Upper lobe of left lung (tissue), 6 donors: Measurements from ENCODE around the gene SKIC8. TPM values are rescaled to one million over a fixed set of nuclear protein-coding genes. Genes with fewer than 3 reads are reported as not detected.
A peak's percentile ranks its signal among the peaks of the same experiment; 100 is the strongest.

Source experiments
- ATAC-seq, 2 donors: fragments of 200-7000 bp; cut with Tn5 transposase; one replicate each; pipeline ENCODE4 v1.9.1; 2022; ENCODE audit warnings: mild to moderate bottlenecking in 2 of 2, moderate library complexity in 2 of 2; ENCODE audit not compliant: low FRiP score in 2 of 2
- DNase-seq, 2 donors: peaks; one replicate each; pipeline ENCODE4 v3.0.0-alpha.2; 2019 to 2020
- H3K27ac ChIP-seq, 4 donors: fragments of 200-600 bp; sonication (generic); one replicate each; pipeline ENCODE4 v1.5.1; 2016 to 2019
- H3K27me3 ChIP-seq, 4 donors: fragments of 200-600 bp; sonication (generic); one replicate each; pipeline ENCODE4 v1.5.1; 2017 to 2019
- H3K36me3 ChIP-seq, 4 donors: fragments of 200-600 bp; sonication (generic); one replicate each; pipeline ENCODE4 v1.5.1; 2016 to 2019
- H3K4me1 ChIP-seq, 4 donors: fragments of 200-600 bp; sonication (generic); one replicate each; pipeline ENCODE4 v1.5.1; 2018 to 2019
- H3K4me3 ChIP-seq, 4 donors: fragments of 200-600 bp; sonication (generic); one replicate each; pipeline ENCODE4 v1.5.1; 2017 to 2019; ENCODE audit warnings: mild to moderate bottlenecking in 2 of 4, moderate library complexity in 1 of 4
- H3K9me3 ChIP-seq, 4 donors: fragments of 200-600 bp; sonication (generic); one replicate each; pipeline ENCODE4 v1.5.1; 2018 to 2019
- EP300 ChIP-seq, 4 donors: sonication (generic); formaldehyde crosslinking; IDR thresholded peaks; one replicate each; pipeline ENCODE4 v1.5.1; 2017; ENCODE audit warnings: antibody characterized with exemption in 4 of 4, control low read depth in 2 of 4
- POLR2A ChIP-seq, 4 donors: fragments of 450-650 bp; IDR thresholded peaks; one replicate each; pipeline ENCODE4 v1.5.1; 2016 to 2017; ENCODE audit warnings: antibody characterized with exemption in 4 of 4, mild to moderate bottlenecking in 2 of 4
- POLR2AphosphoS5 ChIP-seq, 2 donors: sonication (generic); formaldehyde crosslinking; IDR thresholded peaks; one replicate each; pipeline ENCODE4 v1.5.1; 2017; ENCODE audit warnings: antibody characterized with exemption in 2 of 2
- WGBS, 2 donors: methylation state at CpG; one replicate each; pipeline ENCODE4 v1.1.5; 2017 to 2018; 5-methylcytosine and 5-hydroxymethylcytosine counted together
- total RNA-seq, 6 donors: library from RNA; depleted of rRNA in 4 of 6; stranded (reverse); fragments of >200 nt in 4 of 6; gene quantifications; one replicate each; pipeline versions ENCODE4 v1.1.0 to v1.2.1, GENCODE V29; 2016 to 2021
- TF ChIP-seq, protein P1 (sequence below), 6 experiments: fragments of 450-650 bp in 4 of 6; fragments of 200-600 bp in 2 of 6; sonication (generic) in 2 of 6; IDR thresholded peaks; one replicate each; pipeline ENCODE4 v1.5.1; 2016 to 2019; ENCODE audit warnings: antibody characterized with exemption in 6 of 6
- donor health status: DM: no; HTN: no; CAD: no; lungs with moderate emphysema.
- donor health status: DM: no; HTN: yes; CAD: no; lungs with severe emphysema.

The SKIC8 gene
- total RNA-seq, 6 donors from 2014 or later: 33.6 to 67.1 (median 50.3) TPM

DNA sequence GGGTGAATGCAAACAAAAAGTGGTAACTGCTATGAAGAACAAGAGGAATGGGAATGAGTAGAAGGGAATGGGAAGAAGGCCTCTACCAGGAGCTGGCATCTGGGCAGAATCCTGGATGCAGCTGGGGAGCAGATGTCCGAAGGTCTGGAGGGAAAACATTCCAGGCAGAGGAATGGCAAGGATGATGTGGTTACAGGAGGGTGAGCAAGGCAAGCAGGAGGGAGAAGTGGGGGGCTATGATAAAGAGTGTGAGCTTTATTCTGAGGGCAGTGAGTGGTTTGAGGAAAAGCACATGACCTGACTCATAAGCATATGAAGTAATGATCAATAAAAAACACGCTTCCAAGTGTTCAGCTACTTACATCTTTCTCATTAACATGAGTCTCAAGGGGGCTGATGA is 17.1 kb downstream of the SKIC8 start:
- Histone ChIP-seq H3K4me3 (no peak overlapping the region), H3K4me1 (peaks cover 0 to 4% (median 2%) of the 10 kb centered on the region in 4 donors), H3K36me3 (peaks cover 5 to 90% (median 54%) of the 10 kb centered on the region in 4 donors)

DNA sequence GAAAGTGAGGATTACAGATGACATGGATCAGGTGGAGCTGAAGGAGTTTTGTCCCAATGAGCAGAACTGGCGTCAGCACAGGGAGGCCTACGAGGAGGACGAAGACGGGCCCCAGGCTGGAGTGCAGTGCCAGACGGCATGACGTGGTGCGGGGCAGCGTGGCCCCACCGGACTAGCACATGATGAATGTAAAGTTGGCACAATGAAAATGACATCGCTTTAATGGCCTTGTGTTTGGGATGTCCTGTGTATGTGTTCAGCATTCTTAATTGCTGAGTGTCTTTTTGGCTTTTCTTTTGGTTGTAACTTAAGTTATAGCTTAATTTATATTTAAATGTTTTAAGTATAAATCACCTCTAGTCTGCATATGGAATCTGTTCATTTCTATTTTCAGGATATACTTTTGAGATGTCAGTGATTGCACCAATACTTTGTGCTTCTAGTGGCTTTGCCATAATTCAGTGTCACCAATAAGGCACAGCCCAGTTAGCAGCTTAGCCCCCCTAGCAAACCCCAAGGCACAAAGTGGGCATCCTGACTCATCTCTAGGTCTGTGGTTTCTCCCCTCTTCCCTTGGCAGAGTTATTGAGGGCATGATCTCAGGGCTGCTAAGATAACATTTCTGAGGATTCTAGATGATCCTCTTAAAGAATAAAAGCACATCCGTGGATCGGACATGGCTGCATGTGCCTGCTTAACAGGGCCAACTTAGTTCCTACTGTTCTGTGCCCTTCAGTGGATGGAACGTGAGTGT is 18.9 kb downstream of the SKIC8 start:
- peaks cover 0 to 4% (median 2%) of the 10 kb centered on the region in 4 donors for H3K4me1 ChIP-seq
- H3K27me3 ChIP-seq: no peaks in the 10 kb centered on the region
- peaks cover 5 to 82% (median 43%) of the 10 kb centered on the region in 4 donors for H3K36me3 ChIP-seq
- H3K9me3 ChIP-seq: no peaks in the 10 kb centered on the region
- H3K4me3 ChIP-seq: no peak overlapping the region
- peak in 1 of 2 donors; percentile 56 for DNase-seq
- ATAC-seq: no peak
- 90 to 96% methylated on average over 13 of the region's 13 CpGs for WGBS, 2 donors
- TF ChIP-seq EP300 (IDR thresholded peaks at IDR 0.05): no peak
- TF ChIP-seq, protein P1, sequence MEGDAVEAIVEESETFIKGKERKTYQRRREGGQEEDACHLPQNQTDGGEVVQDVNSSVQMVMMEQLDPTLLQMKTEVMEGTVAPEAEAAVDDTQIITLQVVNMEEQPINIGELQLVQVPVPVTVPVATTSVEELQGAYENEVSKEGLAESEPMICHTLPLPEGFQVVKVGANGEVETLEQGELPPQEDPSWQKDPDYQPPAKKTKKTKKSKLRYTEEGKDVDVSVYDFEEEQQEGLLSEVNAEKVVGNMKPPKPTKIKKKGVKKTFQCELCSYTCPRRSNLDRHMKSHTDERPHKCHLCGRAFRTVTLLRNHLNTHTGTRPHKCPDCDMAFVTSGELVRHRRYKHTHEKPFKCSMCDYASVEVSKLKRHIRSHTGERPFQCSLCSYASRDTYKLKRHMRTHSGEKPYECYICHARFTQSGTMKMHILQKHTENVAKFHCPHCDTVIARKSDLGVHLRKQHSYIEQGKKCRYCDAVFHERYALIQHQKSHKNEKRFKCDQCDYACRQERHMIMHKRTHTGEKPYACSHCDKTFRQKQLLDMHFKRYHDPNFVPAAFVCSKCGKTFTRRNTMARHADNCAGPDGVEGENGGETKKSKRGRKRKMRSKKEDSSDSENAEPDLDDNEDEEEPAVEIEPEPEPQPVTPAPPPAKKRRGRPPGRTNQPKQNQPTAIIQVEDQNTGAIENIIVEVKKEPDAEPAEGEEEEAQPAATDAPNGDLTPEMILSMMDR (IDR thresholded peaks at IDR 0.05): no peak
- H3K27ac ChIP-seq: no peak overlapping the region

More for the DNA sequence above, 17.1 kb downstream of the SKIC8 start:
- Histone ChIP-seq H3K9me3 (no peaks in the 10 kb centered on the region), H3K27ac (no peak overlapping the region), H3K27me3 (no peaks in the 10 kb centered on the region)
- 91 to 98% methylated on average over 2 of the region's 2 CpGs for WGBS, 2 donors
- DNase-seq (no peak), ATAC-seq (no peak)
- TF ChIP-seq, protein P1 (IDR thresholded peaks at IDR 0.05): no peak
- TF ChIP-seq POLR2AphosphoS5 (IDR thresholded peaks at IDR 0.05) (no peak), POLR2A (IDR thresholded peaks at IDR 0.05) (no peak), EP300 (IDR thresholded peaks at IDR 0.05) (no peak)

DNA sequence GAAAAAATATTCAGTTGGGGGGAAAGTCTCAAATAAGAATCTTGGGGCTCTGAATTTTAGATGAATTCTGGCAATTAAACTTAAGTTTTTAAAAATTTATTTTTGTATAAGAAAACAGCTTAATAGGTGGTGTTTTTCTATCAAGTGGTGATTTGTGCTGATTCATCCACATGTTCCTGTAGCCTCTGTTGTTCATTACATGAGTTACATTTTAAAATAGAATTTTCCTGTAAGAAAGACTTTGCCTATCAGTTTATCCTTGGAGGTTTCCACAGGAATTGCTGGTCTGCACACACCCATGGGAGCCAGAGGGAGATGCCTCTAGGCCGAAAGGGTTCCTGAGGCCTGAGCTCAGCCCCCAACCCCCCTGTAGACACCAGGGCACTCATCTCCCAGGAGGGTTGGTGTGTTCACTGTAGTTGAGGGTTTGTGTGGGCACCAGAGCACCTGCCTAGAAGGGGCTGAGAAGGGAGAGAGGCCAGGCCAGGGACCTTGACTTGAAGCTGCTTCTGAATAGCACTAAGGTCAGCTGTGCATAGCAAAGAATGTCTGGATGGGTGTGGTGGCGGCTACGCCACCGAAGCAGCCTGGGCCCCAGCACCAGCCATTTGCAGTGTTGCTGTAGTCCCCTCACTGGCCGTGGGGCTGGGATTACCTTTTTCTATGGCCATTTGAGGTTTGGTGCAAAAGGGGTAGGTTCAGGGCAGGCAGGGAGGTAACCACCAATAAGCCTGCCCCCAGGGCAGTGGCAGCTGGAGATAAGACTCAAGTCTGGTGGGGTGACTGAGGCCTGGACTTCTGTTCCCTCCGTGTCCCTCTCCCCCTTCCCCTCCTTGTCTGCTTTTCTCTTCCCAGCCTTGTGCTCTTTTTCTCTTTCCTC is 23.1 kb downstream of the SKIC8 start:
- peaks cover 0 to 71% (median 20%) of the 10 kb centered on the region in 4 donors for H3K36me3 ChIP-seq
- H3K4me3 ChIP-seq: no peak overlapping the region
- no peaks in the 10 kb centered on the region for H3K9me3 ChIP-seq
- H3K27ac ChIP-seq: no peak overlapping the region
- no peak for ATAC-seq
- TF ChIP-seq, protein P1 (IDR thresholded peaks at IDR 0.05): no peak
- TF ChIP-seq POLR2A (IDR thresholded peaks at IDR 0.05) (no peak), POLR2AphosphoS5 (IDR thresholded peaks at IDR 0.05) (no peak), EP300 (IDR thresholded peaks at IDR 0.05) (no peak)
- no peaks in the 10 kb centered on the region for H3K27me3 ChIP-seq
- DNase-seq: peak in 1 of 2 donors; percentile 14
- 85 to 91% methylated on average over 2 to 6 of the region's 6 CpGs for WGBS, 2 donors
- peaks cover 0 to 4% (median 2%) of the 10 kb centered on the region in 4 donors for H3K4me1 ChIP-seq

DNA sequence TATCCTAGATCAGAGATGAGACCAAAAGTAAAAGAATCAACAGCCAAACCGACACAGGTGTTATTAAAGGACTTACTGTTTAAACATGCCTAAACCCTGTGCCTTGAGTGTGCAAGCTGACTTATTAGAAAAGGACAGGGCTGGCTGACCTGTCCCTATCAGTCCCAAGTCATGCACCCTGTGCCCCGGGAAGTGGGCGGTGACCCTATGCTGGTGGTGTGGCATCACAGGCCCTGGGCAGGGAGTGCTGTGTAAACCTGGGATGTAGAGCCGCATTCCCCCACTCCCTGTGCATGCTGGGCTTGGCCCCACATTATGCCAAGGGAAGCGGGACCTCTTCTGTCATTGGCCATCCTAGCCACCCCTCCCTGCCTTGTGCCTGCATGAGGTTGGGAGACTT is 24.4 kb downstream of the SKIC8 start:
- Histone ChIP-seq H3K36me3 (peaks cover 0 to 61% (median 12%) of the 10 kb centered on the region in 4 donors), H3K4me1 (peaks cover 0 to 4% (median 2%) of the 10 kb centered on the region in 4 donors), H3K27ac (no peak overlapping the region), H3K9me3 (no peaks in the 10 kb centered on the region), H3K4me3 (no peak overlapping the region), H3K27me3 (no peaks in the 10 kb centered on the region)
- DNase-seq (no peak), ATAC-seq (no peak)
- no peak for TF ChIP-seq EP300 (IDR thresholded peaks at IDR 0.05)
- TF ChIP-seq, protein P1 (IDR thresholded peaks at IDR 0.05): no peak
- TF ChIP-seq POLR2A (IDR thresholded peaks at IDR 0.05): no peak
- no peak for TF ChIP-seq POLR2AphosphoS5 (IDR thresholded peaks at IDR 0.05)
- 94 to 96% methylated on average over 5 of the region's 5 CpGs for WGBS, 2 donors
